ENCODE data around the gene KIAA1328.
"Not testable (repeated sequence)": the region's sequence is repeated elsewhere in the genome, so short reads cannot be mapped to it uniquely, and the experiment has no call there.

Gene KIAA1328

DNA sequence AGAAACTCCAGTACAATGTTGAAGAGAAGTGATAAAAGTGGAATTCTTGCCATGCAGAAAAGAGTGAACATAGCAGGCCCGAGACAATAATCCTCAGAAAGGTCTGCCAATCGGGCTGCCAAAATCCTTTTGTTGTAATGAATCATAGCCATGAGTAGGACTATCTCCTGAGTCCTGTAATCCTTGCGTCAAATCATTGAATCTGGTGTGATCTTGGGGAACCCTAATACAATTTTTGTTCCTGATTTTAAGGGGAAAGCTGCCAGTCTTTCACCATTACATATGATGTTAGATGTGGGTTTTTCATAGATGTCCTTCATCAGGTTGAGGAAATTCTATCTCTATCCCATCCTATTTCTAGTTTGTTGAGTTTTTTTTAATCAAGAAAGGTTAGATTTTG is 2.4 kb upstream of the KIAA1328 start:
- no peak for DNase-seq (ENCODE audit: low read depth)

DNA sequence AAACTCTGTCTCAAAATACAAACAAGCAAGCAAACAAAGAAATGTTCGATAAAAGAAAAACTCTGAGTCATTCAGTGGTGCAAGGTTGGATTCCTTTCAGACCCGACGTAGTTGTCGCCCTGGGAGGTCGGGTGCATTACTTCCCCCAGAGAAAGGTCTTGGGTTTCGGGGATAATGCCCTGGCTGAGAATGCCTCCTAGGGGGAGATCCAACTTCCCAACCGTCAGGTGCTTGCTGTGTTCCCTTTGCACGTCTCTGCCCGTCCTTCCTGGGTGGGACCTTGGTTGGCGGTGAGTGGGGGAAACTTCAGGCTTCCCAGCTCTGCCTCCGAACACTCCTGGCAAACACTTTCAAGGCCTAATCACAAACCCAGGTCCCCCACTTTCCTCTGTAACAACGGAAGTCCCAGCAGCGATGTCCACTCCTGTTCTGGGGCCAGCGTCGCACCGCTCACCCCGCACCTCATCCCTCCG is 734 bp upstream of the KIAA1328 start:
- DNase-seq (ENCODE audit: low read depth) = no peak

DNA sequence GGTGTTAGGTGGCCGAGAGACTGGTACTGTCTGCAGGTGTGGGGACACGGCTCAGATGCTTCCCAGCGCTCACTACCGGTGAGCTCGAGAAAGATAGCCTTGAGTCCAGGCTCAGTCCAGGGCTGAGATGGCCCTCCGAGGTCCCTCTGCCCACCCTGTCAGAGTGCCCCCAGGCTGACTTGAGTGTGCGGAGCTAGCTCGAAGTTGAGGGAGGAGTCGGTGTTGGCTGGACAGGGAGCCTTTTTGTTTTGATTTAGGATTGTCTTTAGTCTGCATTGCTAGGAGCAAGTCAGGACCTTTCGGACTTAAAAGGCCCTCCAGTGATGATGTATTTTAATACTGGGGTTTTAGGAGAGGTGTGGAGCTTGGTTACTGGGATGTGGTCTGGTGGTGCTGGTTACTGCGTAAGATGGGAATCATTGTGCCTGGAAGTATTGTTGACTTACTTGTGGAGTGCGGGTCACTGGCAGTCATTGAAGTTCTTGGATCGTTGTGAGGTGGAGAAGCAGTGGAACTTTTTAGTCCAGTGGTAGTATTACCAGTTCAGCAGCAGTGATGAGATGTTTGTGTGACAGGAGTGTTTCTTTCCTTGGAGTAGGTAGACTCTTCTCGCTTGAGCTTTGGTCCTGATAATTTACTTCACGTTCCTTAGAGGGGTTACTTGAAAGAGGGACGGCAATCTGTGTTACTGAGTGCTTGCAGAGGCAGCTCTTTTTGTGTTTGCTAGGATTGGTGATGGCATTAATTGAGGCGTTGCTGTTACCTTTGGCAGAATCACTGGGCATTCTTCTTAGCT is 633 bp downstream of the KIAA1328 start:
- DNase-seq (ENCODE audit: low read depth) = no peak

DNA sequence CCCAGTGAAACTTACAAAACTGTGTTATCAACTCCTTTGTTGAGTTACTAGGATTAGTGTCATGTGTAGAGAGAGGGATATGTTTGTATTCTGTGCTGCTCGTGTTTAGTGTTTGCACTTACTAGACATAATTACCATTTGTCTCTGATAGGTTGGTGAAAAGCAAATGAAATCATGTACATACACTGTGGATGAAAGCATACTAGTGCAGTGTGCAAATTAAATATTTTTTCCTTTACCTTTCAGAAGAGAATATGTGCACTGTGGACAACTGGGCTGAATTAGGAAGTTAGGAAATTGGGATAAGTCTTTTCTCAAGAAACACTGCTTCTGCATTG is 1.2 kb downstream of the KIAA1328 start:
- no peak for DNase-seq (ENCODE audit: low read depth)

DNA sequence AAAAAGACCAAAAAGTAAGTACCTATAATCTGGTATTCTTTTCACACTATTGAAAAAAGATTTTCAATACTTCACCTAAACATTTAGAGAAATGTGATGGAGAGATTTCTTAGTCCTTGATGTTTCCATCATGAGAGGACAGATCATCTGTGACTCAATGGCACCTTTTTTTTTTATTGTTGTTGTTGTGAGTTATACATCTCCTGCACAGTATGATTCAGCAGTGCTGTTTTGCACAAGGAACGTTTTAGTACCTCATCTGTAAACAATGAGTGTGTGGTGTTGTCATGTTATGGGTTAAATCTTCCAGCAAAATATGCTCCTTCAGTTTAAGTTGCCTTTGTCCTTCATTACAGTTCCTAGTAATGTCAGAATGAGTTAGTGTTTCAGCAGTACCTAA is 2.2 kb downstream of the KIAA1328 start:
- DNase-seq (ENCODE audit: low read depth) = no peak

DNA sequence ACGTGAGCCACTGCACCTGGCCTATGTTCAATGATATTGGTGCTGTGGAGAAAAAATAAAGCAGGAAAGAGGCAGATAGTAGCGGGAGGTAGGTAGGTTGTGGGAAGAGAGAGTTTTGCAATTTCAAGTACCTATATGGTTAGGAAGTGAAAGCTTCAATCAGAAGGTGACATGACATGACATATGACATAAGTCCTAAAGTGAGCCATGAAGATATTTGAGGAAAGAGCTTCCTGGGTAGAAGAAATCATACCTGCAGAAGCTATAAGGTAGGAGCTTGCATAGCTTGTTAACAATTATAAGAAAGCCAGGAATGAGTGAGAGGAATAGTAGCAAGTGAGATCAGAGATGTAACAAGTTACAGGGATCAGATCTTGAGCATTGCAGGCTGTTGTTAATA is 4.2 kb downstream of the KIAA1328 start:
- DNase-seq (ENCODE audit: low read depth) = no peak

DNA sequence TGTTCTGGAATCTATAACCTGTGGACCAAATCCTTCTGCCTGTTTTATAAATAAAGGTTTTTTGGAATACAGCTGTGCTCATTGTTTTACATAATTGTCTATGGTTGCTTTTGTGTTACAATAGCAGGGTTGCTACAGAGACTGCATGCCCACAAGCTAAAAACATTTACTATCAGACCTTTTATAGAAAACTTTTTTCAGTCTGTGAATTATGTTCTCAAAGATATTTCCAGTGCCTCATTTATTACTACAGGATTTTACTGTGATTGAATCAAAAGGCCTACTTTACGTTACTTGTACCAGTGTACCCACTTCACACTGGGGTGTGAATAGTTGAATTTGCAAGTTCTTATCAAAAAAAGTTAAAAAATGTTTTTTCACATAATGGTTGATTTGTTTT is 7.0 kb downstream of the KIAA1328 start:
- DNase-seq (ENCODE audit: low read depth) = no peak

DNA sequence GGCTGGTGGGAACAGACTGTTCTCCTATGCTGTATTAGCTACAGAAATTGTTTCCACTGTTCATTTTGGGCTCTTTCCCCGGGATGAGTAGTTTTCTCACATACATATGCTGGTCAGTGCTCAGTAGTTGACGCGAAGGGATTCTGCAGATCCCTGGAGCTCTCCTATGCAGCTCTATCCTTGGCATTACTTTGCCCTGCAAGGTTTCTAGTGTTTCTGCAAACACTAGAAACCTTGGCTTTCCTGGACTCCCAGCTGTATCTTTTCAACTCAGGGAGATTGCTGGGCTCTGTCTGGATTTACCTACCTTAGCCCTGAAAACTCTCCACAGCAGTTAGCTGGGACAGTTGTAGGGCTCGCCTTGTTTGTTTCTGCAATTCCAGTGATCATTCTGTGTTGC is 10.9 kb downstream of the KIAA1328 start:
- DNase-seq (ENCODE audit: low read depth) = no peak

DNA sequence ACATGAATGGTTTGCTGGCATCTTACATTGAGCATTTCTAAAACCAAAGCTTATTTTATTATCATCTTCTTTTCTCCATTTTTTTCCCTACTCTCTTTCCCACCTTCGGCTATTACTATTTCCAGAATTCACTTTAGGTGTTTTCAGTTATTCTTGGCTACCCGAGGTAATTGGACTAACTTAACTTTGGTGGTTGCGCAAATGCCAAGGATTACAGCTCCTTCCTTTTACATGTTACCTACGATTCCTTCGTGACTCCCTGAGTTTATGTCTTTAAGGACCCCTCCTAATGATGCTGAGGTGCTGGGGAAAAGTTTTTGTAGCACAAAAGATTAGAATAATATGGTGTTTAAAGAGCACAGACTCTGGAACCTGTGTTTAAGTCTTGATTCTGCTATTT is 14.3 kb downstream of the KIAA1328 start:
- DNase-seq (ENCODE audit: low read depth) = no peak

DNA sequence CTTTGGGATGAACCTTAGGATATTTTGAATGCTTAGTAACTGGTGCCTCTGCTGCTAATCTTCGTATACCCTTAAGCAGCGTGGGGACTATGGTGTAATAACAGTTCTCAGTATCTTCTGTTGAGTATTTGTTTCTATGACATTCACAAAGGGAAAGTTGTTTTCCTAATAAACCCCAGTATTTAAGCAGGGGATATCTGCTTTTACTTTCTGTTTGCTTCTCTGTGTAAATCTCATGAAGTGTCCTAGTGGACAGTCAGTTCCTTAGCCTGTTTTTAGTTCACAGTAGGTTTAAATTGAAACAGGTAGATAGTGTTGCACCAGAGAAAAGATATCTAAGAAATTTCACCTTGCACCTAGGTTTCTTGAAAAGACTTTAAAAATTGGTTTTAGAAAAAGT is 14.9 kb downstream of the KIAA1328 start:
- no peak for DNase-seq (ENCODE audit: low read depth)

DNA sequence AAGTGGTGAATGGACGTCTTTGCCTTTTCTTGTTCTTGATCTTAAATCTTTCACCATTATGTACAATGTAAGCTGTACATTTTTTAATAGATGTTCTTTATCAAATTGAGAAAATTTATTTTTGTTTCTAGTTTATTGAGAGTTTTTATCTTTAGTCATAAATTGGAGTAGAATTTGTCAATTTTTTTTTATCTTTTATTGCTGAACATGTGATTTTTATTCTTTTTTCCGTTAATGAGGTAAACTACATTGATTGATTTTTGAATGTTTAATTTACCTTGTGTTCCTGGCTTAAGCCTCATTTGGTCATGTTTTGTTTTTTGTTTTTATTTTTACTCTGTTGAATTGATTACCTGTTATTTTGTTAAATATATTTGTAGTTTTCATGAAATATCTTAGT is 19.7 kb downstream of the KIAA1328 start:
- DNase-seq (ENCODE audit: low read depth) = no peak

DNA sequence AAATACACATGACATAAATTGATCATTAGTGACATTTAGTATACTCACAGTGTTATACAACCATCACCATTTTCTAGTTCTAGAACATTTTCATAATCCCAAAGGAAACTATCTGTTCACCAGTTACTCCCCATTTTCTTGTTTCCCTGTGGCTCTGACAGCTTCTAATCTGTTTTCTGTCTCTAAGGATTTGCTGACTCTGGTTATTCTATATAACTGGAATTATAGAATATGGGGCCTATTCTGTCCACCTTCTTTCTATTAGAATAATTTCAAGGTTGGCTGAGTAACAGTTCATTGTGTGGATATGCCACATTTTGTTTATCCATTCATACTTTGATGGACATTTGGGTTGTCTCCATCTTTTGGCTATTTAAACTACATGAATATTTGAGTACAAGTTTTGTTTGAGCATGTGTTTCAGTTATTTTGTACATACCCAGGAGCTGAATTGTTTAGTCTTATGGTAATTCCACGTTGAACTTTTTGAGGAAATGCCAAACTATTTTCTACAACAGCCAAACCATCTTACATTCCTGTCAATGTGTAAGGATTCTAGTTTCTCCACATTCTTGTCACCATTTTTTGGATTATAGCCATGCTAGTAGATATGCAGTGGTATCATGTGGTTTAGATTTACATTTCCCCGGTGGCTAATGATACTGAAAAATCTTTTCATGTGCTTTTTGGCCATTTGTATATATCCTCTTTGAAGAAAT is 20.5 kb downstream of the KIAA1328 start:
- no peak for DNase-seq (ENCODE audit: low read depth)

DNA sequence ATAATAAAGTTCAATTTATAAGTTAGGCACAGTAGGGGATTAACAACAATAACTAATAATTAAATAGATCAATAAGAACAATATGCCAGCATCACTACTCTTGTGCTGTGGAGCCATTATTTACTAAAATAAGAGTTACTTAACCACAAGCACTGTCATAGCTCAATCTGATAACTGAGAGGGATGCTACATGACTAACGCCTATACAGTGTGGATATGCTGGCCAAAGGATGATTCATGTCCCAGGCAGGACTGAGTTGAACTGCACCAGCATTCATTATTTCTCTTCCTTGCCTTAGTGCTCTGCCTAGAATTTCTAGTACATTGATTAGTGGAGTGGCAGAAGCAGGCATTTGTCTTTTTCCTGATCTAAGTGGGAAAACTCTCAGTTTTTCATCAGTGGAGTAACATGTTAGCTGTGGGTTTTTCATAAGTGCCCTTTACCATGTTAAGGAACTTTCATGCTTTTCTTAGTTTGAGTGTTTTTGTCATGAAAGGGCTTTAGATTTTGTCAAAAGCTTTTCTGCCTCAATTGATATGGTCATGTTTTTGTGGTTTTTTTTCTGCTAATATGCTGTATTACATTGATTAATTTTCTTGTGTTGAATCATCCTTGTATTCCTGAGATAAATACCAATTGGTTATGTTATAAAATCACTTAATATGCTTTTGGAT is 21.7 kb downstream of the KIAA1328 start:
- peak; percentile 77 for DNase-seq (ENCODE audit: low read depth)

DNA sequence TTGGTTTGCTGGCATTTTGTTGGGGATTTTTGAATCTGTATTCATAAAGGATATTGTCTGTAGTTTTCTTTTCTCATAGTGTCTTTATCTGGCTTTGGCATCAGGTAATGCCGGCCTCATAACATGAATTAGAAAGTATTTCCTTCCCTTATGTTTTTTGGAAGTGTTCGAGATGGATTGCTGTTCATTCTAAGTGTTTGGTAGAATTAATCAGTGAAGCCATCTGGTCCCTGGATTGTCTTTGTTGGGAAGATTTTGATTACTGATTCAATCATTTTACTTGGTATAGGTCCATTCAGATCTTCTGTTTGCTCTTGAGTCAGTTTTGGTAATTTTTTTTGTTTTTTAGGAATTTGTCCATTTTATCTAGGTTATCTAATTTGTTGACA is 22.3 kb downstream of the KIAA1328 start:
- no peak for DNase-seq (ENCODE audit: low read depth)

DNA sequence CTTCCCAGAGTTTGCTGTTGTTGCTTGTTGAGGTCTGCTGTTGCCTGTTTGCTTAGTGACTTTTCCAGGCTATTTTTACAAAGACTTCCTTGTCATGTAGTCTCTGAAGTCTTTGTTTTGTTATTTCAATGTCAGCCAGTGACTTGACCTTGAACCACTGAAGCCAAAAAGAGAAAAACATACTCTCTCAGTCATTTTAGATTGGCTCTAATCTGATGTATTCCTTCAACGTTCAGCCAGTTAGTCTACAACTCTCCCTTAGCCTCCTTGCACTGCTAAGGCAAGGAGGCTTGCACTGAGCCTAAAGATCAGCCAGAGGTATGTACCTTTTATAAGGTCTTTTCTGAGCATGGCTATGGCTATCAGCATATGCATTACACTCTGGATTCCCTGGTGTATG is 27.9 kb downstream of the KIAA1328 start:
- DNase-seq (ENCODE audit: low read depth) = no peak

DNA sequence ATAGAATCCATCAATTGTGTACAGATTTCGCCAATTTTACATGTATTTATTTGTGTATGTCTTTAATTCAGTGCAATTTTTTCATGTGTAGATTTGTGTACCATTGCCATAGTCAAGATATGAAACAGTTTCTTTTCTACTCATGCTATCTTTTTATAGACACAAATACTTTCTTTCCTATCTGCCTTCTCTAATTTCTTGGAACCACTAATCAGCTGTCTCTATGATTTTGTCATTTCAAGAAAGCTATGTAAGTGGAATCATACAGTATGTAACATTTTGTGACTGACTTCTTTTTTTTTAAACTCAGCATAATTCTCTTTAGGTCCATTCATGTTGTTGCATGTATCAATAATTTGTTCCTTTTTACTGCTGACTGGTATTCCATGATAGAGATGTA is 33.3 kb downstream of the KIAA1328 start:
- no peak for DNase-seq (ENCODE audit: low read depth)

DNA sequence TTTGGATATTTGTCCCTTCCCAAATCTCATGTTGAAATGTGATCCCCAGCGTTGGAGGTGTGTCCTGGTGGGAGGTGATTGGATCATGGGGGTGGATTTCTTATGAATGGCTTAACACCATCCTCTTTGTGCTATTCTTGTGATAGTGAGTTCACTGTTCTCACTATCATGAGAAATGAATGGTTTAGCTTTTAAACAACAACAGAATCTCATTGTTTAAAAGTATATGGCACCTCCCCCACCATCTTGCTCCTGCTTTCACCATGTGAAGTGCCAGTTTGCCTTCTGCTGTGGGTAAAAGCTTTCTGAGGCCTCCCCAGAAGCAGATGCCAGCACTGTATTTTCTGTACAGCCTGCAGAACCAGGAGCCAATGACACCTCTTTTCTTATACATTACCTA is 38.1 kb downstream of the KIAA1328 start:
- no peak for DNase-seq (ENCODE audit: low read depth)

DNA sequence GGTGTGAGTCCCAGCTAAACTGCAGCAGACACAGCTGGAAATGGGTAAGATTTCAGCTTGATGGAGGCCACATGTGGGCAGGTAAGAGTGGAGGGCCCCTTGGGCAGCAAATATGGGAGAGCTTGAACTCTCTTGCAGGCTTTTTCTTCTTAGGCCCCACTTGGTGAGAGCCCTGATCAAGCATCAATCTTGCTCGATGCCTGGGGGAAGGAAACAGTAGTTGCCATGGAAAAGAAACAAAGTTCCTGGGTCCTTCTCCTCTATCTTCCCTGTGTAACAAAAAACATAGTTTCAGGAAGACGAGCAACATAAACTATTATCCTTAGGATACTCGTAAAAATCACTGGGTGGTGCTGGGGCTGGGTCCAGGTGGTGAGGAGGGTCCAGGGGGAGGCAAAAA is 42.9 kb downstream of the KIAA1328 start:
- DNase-seq (ENCODE audit: low read depth) = no peak

DNA sequence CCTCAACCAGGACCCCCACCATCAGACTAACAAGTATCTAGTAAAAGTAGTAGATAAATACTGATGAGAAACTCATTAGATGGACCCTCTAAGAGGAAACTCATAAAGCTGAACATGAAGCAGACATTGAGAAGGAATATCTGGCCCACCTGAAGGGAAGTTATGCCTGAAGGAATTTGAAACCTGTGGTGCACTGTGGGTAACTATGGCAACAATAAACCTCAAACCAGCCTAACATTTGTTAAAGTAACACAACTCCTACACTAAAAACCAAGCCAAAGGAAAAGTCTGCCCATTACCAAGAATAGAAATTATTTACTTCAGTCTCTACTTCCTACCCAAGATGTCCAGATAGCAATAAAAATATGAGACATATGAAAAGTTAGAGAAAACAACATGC is 43.4 kb downstream of the KIAA1328 start:
- no peak for DNase-seq (ENCODE audit: low read depth)

DNA sequence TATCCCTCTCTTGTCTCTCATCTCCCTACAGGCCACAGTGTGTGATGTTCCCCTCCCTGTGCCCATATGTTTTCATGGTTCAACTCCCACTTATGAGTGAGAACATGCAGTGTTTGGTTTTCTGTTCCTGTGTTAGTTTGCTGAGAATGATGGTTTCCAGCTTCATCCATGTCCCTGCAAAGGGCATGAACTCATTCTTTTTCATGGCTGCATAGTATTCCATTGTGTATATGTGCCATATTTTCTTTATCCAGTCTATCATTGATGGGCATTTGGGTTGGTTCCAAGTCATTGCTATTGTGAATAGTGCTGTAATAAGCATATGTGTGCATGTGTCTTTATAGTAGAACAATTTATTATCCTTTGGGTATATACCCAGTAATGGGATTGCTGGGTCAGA is 44.9 kb downstream of the KIAA1328 start:
- not testable (repeated sequence) for DNase-seq (ENCODE audit: low read depth)

DNA sequence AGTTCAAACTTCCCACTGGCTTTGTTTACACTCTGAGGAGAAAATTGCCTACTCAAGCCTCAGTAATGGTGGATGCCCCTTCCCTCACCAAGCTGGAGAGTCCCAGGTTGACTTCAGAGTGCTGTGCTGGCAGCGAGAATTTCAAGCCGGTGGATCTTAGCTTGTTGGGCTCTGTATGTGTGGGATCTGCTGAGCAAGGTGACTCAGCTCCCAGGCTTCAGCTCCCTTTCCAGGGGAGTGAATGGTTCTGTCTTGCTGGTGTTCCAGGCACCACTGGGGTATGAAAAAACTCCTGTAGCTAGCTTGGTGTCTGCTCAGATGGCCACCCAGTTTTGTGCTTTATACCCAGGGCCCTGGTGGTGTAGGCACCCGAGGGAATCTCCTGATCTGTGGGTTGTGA is 50.9 kb downstream of the KIAA1328 start:
- not testable (repeated sequence) for DNase-seq (ENCODE audit: low read depth)

DNA sequence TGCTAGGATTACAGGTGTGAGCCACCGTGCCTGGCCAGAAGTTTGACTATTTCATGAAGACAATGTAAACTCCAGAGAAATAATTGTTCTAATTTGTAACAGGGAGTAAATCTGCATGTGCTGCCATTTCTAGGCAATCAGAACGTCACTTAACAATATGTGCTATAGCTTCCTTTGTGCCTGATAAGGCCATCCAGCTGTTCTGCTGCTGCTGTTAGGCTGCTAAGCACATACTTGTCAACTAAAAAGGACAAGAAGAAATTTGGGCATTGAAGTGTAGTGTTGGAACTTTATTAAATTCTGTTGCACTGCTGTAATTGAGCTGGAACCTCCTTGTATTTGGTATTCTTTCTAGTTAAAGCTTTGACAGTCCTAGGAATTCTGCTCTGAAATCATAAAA is 57.1 kb downstream of the KIAA1328 start:
- DNase-seq (ENCODE audit: low read depth) = no peak

DNA sequence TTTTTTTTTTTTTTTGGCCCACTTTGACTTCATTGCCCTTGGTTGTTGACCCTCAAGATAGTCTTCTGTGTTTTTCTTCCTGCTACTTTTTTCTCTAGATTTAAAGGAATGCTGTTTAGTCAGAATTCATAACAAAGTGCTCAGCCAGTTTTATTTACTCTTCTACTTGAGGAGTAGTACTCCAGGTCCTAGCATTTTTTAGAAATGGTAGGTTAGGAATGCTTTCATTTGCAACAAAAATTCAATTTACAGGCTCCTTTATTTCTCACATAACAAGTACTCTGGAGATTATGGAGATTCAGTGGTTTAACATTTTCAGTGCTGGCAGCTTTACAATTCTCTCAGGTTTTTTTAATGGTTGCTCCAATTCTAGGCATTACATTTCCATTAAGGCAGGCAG is 58.2 kb downstream of the KIAA1328 start:
- no peak for DNase-seq (ENCODE audit: low read depth)
